ENCODE data around the gene CLCF1. TPM values are rescaled to one million over a fixed set of nuclear protein-coding genes. Genes with fewer than 3 reads are reported as not detected.
"Not testable (repeated sequence)": the region's sequence is repeated elsewhere in the genome, so short reads cannot be mapped to it uniquely, and the experiment has no call there.

The CLCF1 gene
- total RNA-seq, 1 donor: 6.9 TPM

GRCh38 chr11:67320691-67321090, 52.7 kb downstream of the CLCF1 start:
- H3K36me3 ChIP-seq (ENCODE audit: insufficient read depth, low read length): peaks cover 2% of the 10 kb centered on the region
- no peaks in the 10 kb centered on the region for H4K20me1 ChIP-seq (ENCODE audit: insufficient read depth, low read length)
- no peak overlapping the region for H3K4me2 ChIP-seq (ENCODE audit: insufficient read depth, low read length)
- H3K27ac ChIP-seq (ENCODE audit: low read depth, low read length): no peak overlapping the region
- no peak overlapping the region for H2AFZ ChIP-seq (ENCODE audit: low read length)
- H3K79me2 ChIP-seq (ENCODE audit: insufficient read depth, low read length): no peaks in the 10 kb centered on the region
- H3K4me1 ChIP-seq (ENCODE audit: insufficient read depth, low read length): peaks cover 7% of the 10 kb centered on the region
- H3K27me3 ChIP-seq (ENCODE audit: insufficient read depth, low read length): no peaks in the 10 kb centered on the region
- no peak for TF ChIP-seq CTCF (IDR thresholded peaks at IDR 0.05; ENCODE audit: extremely low read depth, low read depth, low read length)
- H3K9me3 ChIP-seq (ENCODE audit: low read depth, low read length): no peaks in the 10 kb centered on the region
- DNase-seq (ENCODE audit: insufficient read length, low spot score, missing footprints): no peak
- no peak overlapping the region for H3K4me3 ChIP-seq (ENCODE audit: insufficient read depth, low read length)

- no peak overlapping the region for H3K27ac ChIP-seq (ENCODE audit: low read depth, low read length)
- no peak overlapping the region for H3K4me3 ChIP-seq (ENCODE audit: insufficient read depth, low read length)
- no peaks in the 10 kb centered on the region for H4K20me1 ChIP-seq (ENCODE audit: insufficient read depth, low read length)
- H3K79me2 ChIP-seq (ENCODE audit: insufficient read depth, low read length): no peaks in the 10 kb centered on the region
- no peaks in the 10 kb centered on the region for H3K27me3 ChIP-seq (ENCODE audit: insufficient read depth, low read length)
- H3K4me1 ChIP-seq (ENCODE audit: insufficient read depth, low read length): peaks cover 7% of the 10 kb centered on the region
- no peaks in the 10 kb centered on the region for H3K9me3 ChIP-seq (ENCODE audit: low read depth, low read length)
- no peak for DNase-seq (ENCODE audit: insufficient read length, low spot score, missing footprints)
- H3K36me3 ChIP-seq (ENCODE audit: insufficient read depth, low read length): peaks cover 2% of the 10 kb centered on the region
- H3K4me2 ChIP-seq (ENCODE audit: insufficient read depth, low read length): no peak overlapping the region
- TF ChIP-seq CTCF (IDR thresholded peaks at IDR 0.05; ENCODE audit: extremely low read depth, low read depth, low read length): no peak
- no peak overlapping the region for H2AFZ ChIP-seq (ENCODE audit: low read length)
Measured at GRCh38 chr11:67320011-67320410, 53.4 kb downstream of the CLCF1 start.

DNA sequence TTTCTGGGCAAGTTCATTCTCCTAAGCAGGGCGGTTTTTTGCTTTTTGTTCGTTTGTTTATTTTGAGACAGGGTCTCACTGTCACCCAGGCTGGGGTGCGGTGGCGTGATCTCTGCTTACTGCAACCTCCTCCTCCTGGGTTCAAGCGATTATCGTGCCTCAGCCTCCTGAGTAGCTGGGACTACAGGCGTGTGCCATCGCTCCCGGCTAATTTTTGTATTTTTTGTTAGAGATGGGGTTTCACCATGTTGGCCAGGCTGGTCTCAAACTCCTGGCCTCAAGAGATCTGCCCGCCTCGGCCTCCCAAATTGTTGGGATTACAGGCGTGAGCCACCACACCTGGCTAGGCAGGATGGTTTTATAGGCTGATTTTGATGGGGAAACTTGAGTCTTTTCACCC, 54.5 kb downstream of the CLCF1 start:
- not testable (repeated sequence) for H2AFZ ChIP-seq (ENCODE audit: low read length); H3K4me3 ChIP-seq (ENCODE audit: insufficient read depth, low read length); H4K20me1 ChIP-seq (ENCODE audit: insufficient read depth, low read length); H3K36me3 ChIP-seq (ENCODE audit: insufficient read depth, low read length); H3K27me3 ChIP-seq (ENCODE audit: insufficient read depth, low read length); DNase-seq (ENCODE audit: insufficient read length, low spot score, missing footprints); H3K9me3 ChIP-seq (ENCODE audit: low read depth, low read length); H3K4me1 ChIP-seq (ENCODE audit: insufficient read depth, low read length); H3K79me2 ChIP-seq (ENCODE audit: insufficient read depth, low read length); H3K27ac ChIP-seq (ENCODE audit: low read depth, low read length)
- H3K4me2 ChIP-seq (ENCODE audit: insufficient read depth, low read length): peak overlapping the region; percentile 90

GRCh38 chr11:67317888-67318555, 55.4 kb downstream of the CLCF1 start:
- Histone ChIP-seq H3K9me3 (ENCODE audit: low read depth, low read length) (no peaks in the 10 kb centered on the region), H3K79me2 (ENCODE audit: insufficient read depth, low read length) (no peaks in the 10 kb centered on the region), H3K27me3 (ENCODE audit: insufficient read depth, low read length) (no peaks in the 10 kb centered on the region), H2AFZ (ENCODE audit: low read length) (peak overlapping the region; percentile 98), H3K4me1 (ENCODE audit: insufficient read depth, low read length) (peaks cover 7% of the 10 kb centered on the region), H3K4me3 (ENCODE audit: insufficient read depth, low read length) (peak overlapping the region; percentile 84), H3K27ac (ENCODE audit: low read depth, low read length) (peak overlapping the region; percentile 67), H3K36me3 (ENCODE audit: insufficient read depth, low read length) (peaks cover 2% of the 10 kb centered on the region), H3K4me2 (ENCODE audit: insufficient read depth, low read length) (peak overlapping the region; percentile 90), H4K20me1 (ENCODE audit: insufficient read depth, low read length) (no peaks in the 10 kb centered on the region)
- TF ChIP-seq CTCF (IDR thresholded peaks at IDR 0.05; ENCODE audit: extremely low read depth, low read depth, low read length): no peak
- DNase-seq (ENCODE audit: insufficient read length, low spot score, missing footprints): peak; percentile 80

All from osteoblast (primary cell).